GM23248 (cell line): Measurements from ENCODE around the gene HDC. TPM values are rescaled to one million over a fixed set of nuclear protein-coding genes. Genes with fewer than 3 reads are reported as not detected.

Experiments
- DNase-seq: peaks from one replicate; pipeline ENCODE4 v3.0.0-alpha.2; 2015
- H2AFZ ChIP-seq: fragments of 200-600 bp; sonication (generic); 2 replicates; pipeline ENCODE4 v1.6.1; 2016; ENCODE audit warnings: antibody characterized with exemption
- H3F3A ChIP-seq: fragments of 200-600 bp; sonication (generic); 2 replicates; pipeline ENCODE4 v1.6.1; 2016; ENCODE audit warnings: mild to moderate bottlenecking, antibody characterized with exemption, mixed run types; ENCODE audit not compliant: insufficient read depth
- H3K27ac ChIP-seq: fragments of 200-600 bp; sonication (generic); 2 replicates; pipeline ENCODE4 v1.5.1; 2016; ENCODE audit warnings: mild to moderate bottlenecking
- H3K27me3 ChIP-seq: fragments of 200-600 bp; sonication (generic); replicated peaks from 2 replicates; pipeline ENCODE4 v1.6.1; 2016; ENCODE audit warnings: mild to moderate bottlenecking; ENCODE audit not compliant: insufficient read depth
- H3K36me3 ChIP-seq: fragments of 200-600 bp; sonication (generic); 2 replicates; pipeline ENCODE4 v1.6.1; 2016; ENCODE audit warnings: low read depth, mild to moderate bottlenecking
- H3K4me1 ChIP-seq: fragments of 200-600 bp; sonication (generic); 2 replicates; pipeline ENCODE4 v1.6.1; 2016; ENCODE audit warnings: mild to moderate bottlenecking; ENCODE audit not compliant: insufficient read depth
- H3K4me2 ChIP-seq: fragments of 200-600 bp; sonication (generic); one replicate; pipeline ENCODE4 v1.6.1; 2016; ENCODE audit warnings: mild to moderate bottlenecking; ENCODE audit not compliant: unreplicated experiment
- H3K4me3 ChIP-seq: fragments of 200-600 bp; sonication (generic); 2 replicates; pipeline ENCODE4 v1.5.1; 2016; ENCODE audit warnings: mild to moderate bottlenecking
- H3K79me2 ChIP-seq: fragments of 200-600 bp; sonication (generic); 2 replicates; pipeline ENCODE4 v1.6.1; 2016; ENCODE audit warnings: mild to moderate bottlenecking; ENCODE audit not compliant: insufficient read depth
- H3K9ac ChIP-seq: fragments of 200-600 bp; sonication (generic); 2 replicates; pipeline ENCODE4 v1.6.1; 2016; ENCODE audit warnings: mild to moderate bottlenecking
- H3K9me2 ChIP-seq: fragments of 200-600 bp; sonication (generic); 2 replicates; pipeline ENCODE4 v1.6.1; 2016; ENCODE audit warnings: mixed run types, mild to moderate bottlenecking, moderate library complexity; ENCODE audit not compliant: insufficient read depth
- H3K9me3 ChIP-seq: fragments of 200-600 bp; sonication (generic); one replicate; pipeline ENCODE4 v1.6.1; 2017; ENCODE audit warnings: low read depth
- H4K20me1 ChIP-seq: fragments of 200-600 bp; sonication (generic); 2 replicates; pipeline ENCODE4 v1.6.0; 2016; ENCODE audit not compliant: insufficient read depth
- EZH2 ChIP-seq: fragments of 200-600 bp; sonication (generic); IDR thresholded peaks from 2 replicates; pipeline ENCODE4 v1.6.1; 2018; ENCODE audit warnings: antibody characterized with exemption, mild to moderate bottlenecking; ENCODE audit not compliant: insufficient read depth, poor library complexity, severe bottlenecking
- EZH2phosphoT487 ChIP-seq: fragments of 200-600 bp; sonication (generic); IDR thresholded peaks from 2 replicates; pipeline ENCODE4 v1.6.1; 2018; ENCODE audit warnings: antibody characterized with exemption, moderate library complexity, mild to moderate bottlenecking, low read depth; ENCODE audit not compliant: insufficient read depth
- WGBS, 2 experiments: methylation state at CpG; one replicate each; pipeline ENCODE4 v1.1.6; 2015 to 2017; ENCODE audit warnings: low lambda C conversion rate in 2 of 2, low coverage in 1 of 2; ENCODE audit errors: missing lambda C conversion rate in 2 of 2; 5-methylcytosine and 5-hydroxymethylcytosine counted together
- in situ Hi-C: fragments of 300-500 bp; cut with MboI; formaldehyde crosslinking; loops from 2 replicates; pipeline ENCODE4 v1.15.0; 2020
- polyA plus RNA-seq: library from polyadenylated mRNA; unstranded; fragments of >200 nt; fragmentation: Nextera tagmentation; extraction: Ambion mirVana; gene quantifications from 2 replicates; pipeline ENCODE4 v1.2.1, GENCODE V29; 2016
- total RNA-seq: library from RNA; depleted of rRNA; stranded (reverse); fragments of >200 nt; shearing (Covaris generic); gene quantifications from 2 replicates; pipeline ENCODE4 v1.2.3, GENCODE V29; 2014

The HDC gene
- total and polyA plus RNA-seq, 2 experiments from 2014 or later: not detected

- Histone ChIP-seq H3K9me2 (no peaks in the 10 kb centered on the region), H3K9ac (no peak overlapping the region), H3K9me3 (no peaks in the 10 kb centered on the region), H3K36me3 (no peaks in the 10 kb centered on the region), H3K27me3 (peaks cover 42% of the 10 kb centered on the region; the same call in 1 of the 2 replicates), H3K79me2 (no peaks in the 10 kb centered on the region), H3F3A (no peaks in the 10 kb centered on the region), H2AFZ (no peak overlapping the region), H3K4me1 (no peaks in the 10 kb centered on the region), H4K20me1 (no peaks in the 10 kb centered on the region), H3K27ac (no peak overlapping the region), H3K4me3 (no peak overlapping the region), H3K4me2 (no peak overlapping the region)
- in situ Hi-C loops: no loop called here
- 35 to 48% methylated on average over 2 of the region's 2 CpGs for WGBS, 2 experiments
- TF ChIP-seq EZH2 (no peak), EZH2phosphoT487 (no peak)
- DNase-seq: no peak
Observed at GRCh38 chr15:50249704-50250103, 15.8 kb downstream of the HDC start.

DNA sequence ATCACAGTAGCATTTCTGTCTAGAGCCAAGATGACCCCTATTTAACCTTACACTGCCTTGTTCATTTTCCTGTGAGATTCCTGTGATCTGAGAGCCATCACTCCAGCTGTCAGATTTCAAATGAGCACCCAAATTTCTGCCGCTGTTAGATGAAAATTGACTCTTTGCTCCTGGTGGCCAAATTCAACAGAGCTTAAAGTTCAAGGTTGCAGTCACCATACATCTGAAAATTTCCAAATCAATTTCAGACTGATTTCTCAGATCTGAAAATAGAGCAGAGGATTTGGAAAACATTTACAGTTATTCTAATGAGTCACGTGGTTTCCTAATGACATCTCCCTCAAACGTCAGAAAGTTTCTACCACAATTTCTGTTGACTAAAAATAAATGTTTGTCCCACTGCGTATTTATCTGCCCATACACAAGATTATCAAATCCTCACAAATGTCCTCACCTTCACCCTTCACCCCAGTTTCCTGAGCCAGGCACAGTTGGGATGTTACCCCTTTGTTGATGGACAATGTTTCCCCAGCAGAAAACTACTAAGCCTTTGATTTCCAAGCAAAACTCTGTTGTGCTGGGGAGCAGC is 16.4 kb downstream of the HDC start:
- no peak overlapping the region for H3K4me3 ChIP-seq
- H3K9me2 ChIP-seq: no peaks in the 10 kb centered on the region
- H3K4me2 ChIP-seq: no peak overlapping the region
- H3K79me2 ChIP-seq: no peaks in the 10 kb centered on the region
- DNase-seq: peak; percentile 12
- WGBS, 2 experiments: 35 to 57% methylated on average over 4 of the region's 4 CpGs
- in situ Hi-C loops: no loop called here
- TF ChIP-seq EZH2phosphoT487 (no peak), EZH2 (no peak)
- no peak overlapping the region for H2AFZ ChIP-seq
- H3K27ac ChIP-seq: no peak overlapping the region
- H3K4me1 ChIP-seq: no peaks in the 10 kb centered on the region
- H3K9me3 ChIP-seq: no peaks in the 10 kb centered on the region
- peaks cover 42% of the 10 kb centered on the region; the same call in 1 of the 2 replicates for H3K27me3 ChIP-seq
- H4K20me1 ChIP-seq: no peaks in the 10 kb centered on the region
- H3F3A ChIP-seq: no peaks in the 10 kb centered on the region
- no peak overlapping the region for H3K9ac ChIP-seq
- H3K36me3 ChIP-seq: no peaks in the 10 kb centered on the region

DNA sequence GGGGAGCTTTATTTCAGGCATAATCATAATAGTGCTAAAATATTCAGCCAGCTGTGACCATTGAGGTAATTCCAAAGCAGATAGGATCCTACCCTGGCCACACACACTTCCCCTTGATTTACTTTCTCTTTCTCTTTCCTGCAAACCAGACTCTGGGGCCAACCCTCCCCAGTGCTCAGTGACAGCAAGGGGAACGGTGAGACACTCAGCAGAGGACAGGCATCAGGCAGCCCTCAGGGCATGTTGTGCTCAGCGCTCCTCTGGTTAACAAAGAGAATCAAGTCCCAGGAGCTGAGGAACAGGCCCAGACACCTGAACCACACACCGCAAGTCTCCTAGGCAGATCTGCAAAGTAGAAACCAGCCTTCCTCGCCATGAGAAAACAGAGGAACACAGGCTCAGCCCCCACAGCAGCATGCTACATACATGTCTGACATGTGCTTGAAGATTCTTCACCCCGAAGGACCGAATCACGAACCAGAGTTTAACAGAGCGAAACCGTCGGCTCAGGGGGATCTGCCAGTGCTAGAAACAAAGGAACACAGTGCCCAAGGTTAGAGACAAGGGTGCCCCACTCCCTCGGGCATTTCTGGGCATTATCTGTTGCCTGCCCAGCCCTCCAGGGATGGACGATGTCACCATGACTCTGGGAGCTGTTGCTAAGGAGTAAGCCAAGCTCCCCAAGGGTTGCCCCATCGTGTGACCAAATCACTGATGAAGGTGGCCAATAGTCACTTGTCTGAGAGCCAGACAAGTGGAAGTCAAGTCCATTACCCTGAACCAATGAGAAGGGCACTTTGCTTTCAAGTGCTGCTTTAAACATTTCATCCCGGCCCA is 17.5 kb downstream of the HDC start:
- H3F3A ChIP-seq: no peaks in the 10 kb centered on the region
- no peaks in the 10 kb centered on the region for H3K36me3 ChIP-seq
- no peaks in the 10 kb centered on the region for H3K79me2 ChIP-seq
- TF ChIP-seq EZH2 (no peak), EZH2phosphoT487 (no peak)
- H3K4me1 ChIP-seq: no peaks in the 10 kb centered on the region
- H3K4me3 ChIP-seq: no peak overlapping the region
- no peaks in the 10 kb centered on the region for H3K9me3 ChIP-seq
- H3K27ac ChIP-seq: no peak overlapping the region
- H3K27me3 ChIP-seq: peaks cover 42% of the 10 kb centered on the region; the same call in 1 of the 2 replicates
- WGBS, 2 experiments: 84 to 85% methylated on average over 14 of the region's 14 CpGs
- no peak overlapping the region for H3K9ac ChIP-seq
- in situ Hi-C loops: no loop called here
- H3K9me2 ChIP-seq: no peaks in the 10 kb centered on the region
- H3K4me2 ChIP-seq: no peak overlapping the region
- H4K20me1 ChIP-seq: no peaks in the 10 kb centered on the region
- H2AFZ ChIP-seq: no peak overlapping the region
- no peak for DNase-seq

DNA sequence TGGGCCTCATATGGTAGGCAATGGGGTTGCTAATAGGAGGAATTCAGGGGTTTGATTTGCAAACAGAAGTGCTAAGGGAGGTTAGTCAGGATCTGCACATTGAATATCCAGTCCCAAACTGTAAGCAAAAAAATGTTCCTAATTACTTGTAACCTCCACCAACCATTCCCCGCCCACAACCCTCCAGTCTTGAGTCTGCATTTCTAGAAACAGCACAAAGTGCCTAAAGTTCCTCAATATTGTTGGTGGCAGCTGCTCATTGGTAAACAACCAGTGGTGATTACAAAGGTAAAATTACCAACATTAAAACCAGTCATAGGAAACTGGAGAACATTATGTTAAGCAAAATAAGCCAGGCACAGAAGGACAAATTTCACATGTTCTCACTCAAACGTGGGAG is 18.9 kb downstream of the HDC start:
- TF ChIP-seq EZH2 (no peak), EZH2phosphoT487 (no peak)
- H3K9me2 ChIP-seq: no peaks in the 10 kb centered on the region
- H3F3A ChIP-seq: no peaks in the 10 kb centered on the region
- no peaks in the 10 kb centered on the region for H3K79me2 ChIP-seq
- in situ Hi-C loops: no loop called here
- no peak overlapping the region for H3K27ac ChIP-seq
- no peak overlapping the region for H2AFZ ChIP-seq
- H3K4me1 ChIP-seq: peaks cover 5% of the 10 kb centered on the region
- H3K4me2 ChIP-seq: no peak overlapping the region
- WGBS, 2 experiments: 68 to 74% methylated on average over 2 of the region's 2 CpGs
- no peak for DNase-seq
- H3K9me3 ChIP-seq: no peaks in the 10 kb centered on the region
- H3K36me3 ChIP-seq: no peaks in the 10 kb centered on the region
- no peak overlapping the region for H3K9ac ChIP-seq
- no peaks in the 10 kb centered on the region for H4K20me1 ChIP-seq
- H3K4me3 ChIP-seq: no peak overlapping the region
- H3K27me3 ChIP-seq: peaks cover 34% of the 10 kb centered on the region; the same call in 1 of the 2 replicates
